ENCODE measurements around the gene TP63. TPM values are rescaled to one million over a fixed set of nuclear protein-coding genes. Genes with fewer than 3 reads are reported as not detected.

Gene TP63
- total and polyA plus RNA-seq, 2 donors (not counting 3 experiments of a cell fraction or from before 2014, with no cell fraction given), result not detected

- POLR2A ChIA-PET, result no interaction called here
- dilution Hi-C loops (cut with MboI; ENCODE audit: extremely low pct_ligation_motif_present, low sequenced_read_pairs), result no loop called here
- FAIRE-seq, result no peak
These were observed 135.2 kb downstream of the TP63 start for GRCh38 chr3:189766416-189766815.

More at GRCh38 chr3:189766416-189766815, 135.2 kb downstream of the TP63 start:
- Histone ChIP-seq H3K36me3 (ENCODE audit: control insufficient read depth in 2 of 2, extremely low read depth in 1 of 2, insufficient read depth in 2 of 2, low read length in 2 of 2) (no peaks in the 10 kb centered on the region), H3K4me2 (ENCODE audit: insufficient read depth, low read length) (no peak overlapping the region), H3K9me3 (replicated peaks; ENCODE audit: control insufficient read depth, insufficient read depth, low read length) (no peaks in the 10 kb centered on the region), H3K79me2 (ENCODE audit: control insufficient read depth, insufficient read depth, low read length) (no peaks in the 10 kb centered on the region), H3K4me1 (ENCODE audit: control insufficient read depth, extremely low read depth, insufficient read depth, low read length) (no peaks in the 10 kb centered on the region), H3K27me3 (ENCODE audit: control insufficient read depth in 2 of 2, insufficient read depth in 2 of 2, low read length in 2 of 2) (no peaks in the 10 kb centered on the region), H3K9ac (replicated peaks; ENCODE audit: extremely low read depth, insufficient read depth, low read length) (no peak overlapping the region), H4K20me1 (replicated peaks; ENCODE audit: control insufficient read depth, extremely low read depth, insufficient read depth, low read length) (no peaks in the 10 kb centered on the region), H3K27ac (ENCODE audit: insufficient read depth, low read depth, low read length) (no peak overlapping the region), H2AFZ (ENCODE audit: low read depth, low read length) (no peak overlapping the region), H3K4me3 (replicated peaks in 1 of 3; ENCODE audit: insufficient read depth in 1 of 3, low read depth in 1 of 3, low read length in 3 of 3) (no peak overlapping the region), H3K9me1 (replicated peaks; ENCODE audit: control insufficient read depth, extremely low read depth, insufficient read depth, low read length) (no peaks in the 10 kb centered on the region)
- BruUV-seq (replicated peaks), result no TSS peak
- TF ChIP-seq MAX (IDR thresholded peaks at IDR 0.05; ENCODE audit: insufficient read depth, insufficient read length) (no peak), CTCF (IDR thresholded peaks at IDR 0.05; ENCODE audit: extremely low read depth in 1 of 2, insufficient read depth in 1 of 2, low read depth in 1 of 2, low read length in 2 of 2) (no peak), POLR2A (IDR thresholded peaks at IDR 0.05; ENCODE audit: low read depth, low read length) (no peak), MYC (IDR thresholded peaks at IDR 0.05; ENCODE audit: low read depth, low read length) (no peak), POLR2AphosphoS5 (IDR thresholded peaks at IDR 0.05; ENCODE audit: insufficient read depth, low read depth, low read length) (no peak), JUN (IDR thresholded peaks at IDR 0.05; ENCODE audit: borderline replicate concordance, insufficient read depth, insufficient read length, low read depth) (no peak), GATA2 (IDR thresholded peaks at IDR 0.05; ENCODE audit: insufficient read depth, insufficient read length, low read depth, low read length) (no peak)
- intact Hi-C loops (cut with micrococcal nuclease), result no loop called here
- CTCF ChIA-PET, result no interaction called here
- no peak for DNase-seq (ENCODE audit: low read depth, low spot score)

All from endothelial cell of umbilical vein (primary cell).